Middle frontal gyrus (tissue), 1 donor: ENCODE measurements around the gene POLR2L.

ENCODE experiments used
- DNase-seq: peaks from one replicate; pipeline ENCODE4 v3.0.0-alpha.2; 2015; ENCODE audit warnings: low spot score; ENCODE audit errors: extremely low spot score

The POLR2L gene

DNA sequence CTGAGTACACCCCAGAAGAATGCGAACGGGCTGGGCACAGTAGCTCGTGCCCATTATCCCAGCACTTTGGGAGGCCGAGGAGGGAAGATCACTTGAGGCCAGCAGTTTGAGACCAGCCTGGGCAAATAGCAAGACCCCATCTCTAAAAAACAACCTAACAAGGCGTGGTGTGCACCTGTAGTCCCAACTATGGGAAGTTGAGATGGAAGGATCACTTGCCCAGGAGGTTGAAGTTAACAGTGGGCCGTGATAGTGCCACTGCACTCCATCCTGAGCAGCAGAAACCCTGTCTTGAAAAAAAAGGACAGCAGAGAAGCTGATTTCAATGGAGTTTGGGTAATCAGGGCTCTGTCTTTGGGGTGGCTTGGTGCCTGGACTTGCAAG lies 29.3 kb downstream of the POLR2L start:
- no peak for DNase-seq

- DNase-seq: no peak
These were observed 29.9 kb downstream of the POLR2L start for GRCh38 chr11:812390-812789.

- no peak for DNase-seq
These were observed 30.7 kb downstream of the POLR2L start for GRCh38 chr11:811446-812245.

GRCh38 chr11:810040-810567 lies 32.2 kb downstream of the POLR2L start:
- no peak for DNase-seq

DNA sequence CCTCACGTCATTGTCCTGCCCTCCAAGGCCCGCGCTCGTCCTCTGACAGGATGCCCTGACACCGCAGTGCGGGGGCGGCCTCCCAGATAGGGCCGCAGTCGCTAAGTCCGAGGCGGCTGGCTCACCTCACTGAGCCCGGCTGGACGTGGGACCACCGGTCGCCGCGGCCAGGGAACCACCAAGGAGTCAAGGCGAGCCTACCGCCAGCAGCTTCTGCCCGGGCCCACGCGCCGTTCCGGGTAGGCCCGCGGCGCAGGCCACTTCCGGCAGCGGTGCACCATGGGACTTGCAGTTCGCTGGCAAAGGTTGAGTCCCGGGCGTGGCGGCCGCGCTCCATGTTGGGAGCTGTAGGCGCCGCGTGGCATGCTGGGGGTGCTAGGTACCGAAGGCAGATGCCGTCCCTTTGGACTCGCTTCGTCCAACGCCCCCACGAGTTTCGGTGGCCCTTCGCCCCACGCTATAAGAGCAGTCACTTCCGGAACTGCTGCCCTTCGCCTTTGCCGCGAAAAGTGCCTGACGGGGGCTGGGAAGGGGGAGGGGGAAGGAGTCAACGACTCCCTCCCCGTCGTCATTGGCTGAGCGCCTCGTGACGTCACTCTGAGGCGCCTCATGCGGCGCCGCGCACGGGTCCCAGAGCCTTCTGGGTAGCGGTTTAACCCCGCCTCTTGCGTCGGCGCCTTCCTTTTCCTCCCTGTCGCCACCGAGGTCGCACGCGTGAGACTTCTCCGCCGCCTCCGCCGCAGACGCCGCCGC lies 32.9 kb downstream of the POLR2L start, which contains the start of gene RPLP2:
Gene RPLP2, plus strand, starts transcription at position 681 of the 753 bp plus-strand sequence. CDS start 268 bp downstream, outside the sequence.
- peak; percentile 93 for DNase-seq

- DNase-seq: peak; percentile 18
These were observed 33.7 kb downstream of the POLR2L start for GRCh38 chr11:808427-809286.

GRCh38 chr11:804599-804964 lies 37.7 kb downstream of the POLR2L start:
- no peak for DNase-seq

- DNase-seq: no peak
These were observed 38.3 kb downstream of the POLR2L start for GRCh38 chr11:803770-804598.

- DNase-seq: no peak
These were observed 38.9 kb downstream of the POLR2L start for GRCh38 chr11:803467-803742.

GRCh38 chr11:802693-803466 lies 39.4 kb downstream of the POLR2L start:
- no peak for DNase-seq

DNA sequence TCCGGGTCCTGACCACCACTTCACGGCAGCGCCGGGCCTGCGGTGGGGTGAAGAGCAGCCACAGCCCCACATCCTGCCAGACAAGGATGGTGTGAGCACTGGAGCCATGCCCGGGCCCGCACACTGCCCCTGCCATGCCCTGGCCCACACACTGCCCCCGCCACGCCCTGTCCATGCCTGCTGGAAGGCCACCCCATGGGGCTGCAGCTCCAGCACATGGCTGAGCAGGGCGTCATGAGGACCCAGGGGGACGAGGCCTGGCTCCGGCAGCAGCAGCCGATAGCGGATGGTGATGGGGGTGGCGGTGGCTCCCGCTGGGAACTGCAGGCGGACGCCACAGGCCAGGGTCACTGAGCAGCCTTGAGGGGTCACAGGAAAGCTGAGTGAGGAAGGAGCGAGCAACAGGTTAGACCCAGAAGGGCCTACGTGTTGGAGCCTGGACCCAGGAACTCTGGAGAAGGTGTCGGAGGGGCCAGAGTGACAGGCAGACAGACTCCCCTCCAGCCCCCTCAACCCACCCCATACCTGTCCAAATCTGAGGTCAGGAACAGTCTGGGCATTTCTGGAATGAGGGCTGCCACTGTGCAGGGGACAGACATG lies 40.2 kb downstream of the POLR2L start:
- DNase-seq: no peak

- no peak for DNase-seq
These were observed 41.1 kb downstream of the POLR2L start for GRCh38 chr11:801097-801780.

- no peak for DNase-seq
These were observed 41.9 kb downstream of the POLR2L start for GRCh38 chr11:800473-800872.

DNA sequence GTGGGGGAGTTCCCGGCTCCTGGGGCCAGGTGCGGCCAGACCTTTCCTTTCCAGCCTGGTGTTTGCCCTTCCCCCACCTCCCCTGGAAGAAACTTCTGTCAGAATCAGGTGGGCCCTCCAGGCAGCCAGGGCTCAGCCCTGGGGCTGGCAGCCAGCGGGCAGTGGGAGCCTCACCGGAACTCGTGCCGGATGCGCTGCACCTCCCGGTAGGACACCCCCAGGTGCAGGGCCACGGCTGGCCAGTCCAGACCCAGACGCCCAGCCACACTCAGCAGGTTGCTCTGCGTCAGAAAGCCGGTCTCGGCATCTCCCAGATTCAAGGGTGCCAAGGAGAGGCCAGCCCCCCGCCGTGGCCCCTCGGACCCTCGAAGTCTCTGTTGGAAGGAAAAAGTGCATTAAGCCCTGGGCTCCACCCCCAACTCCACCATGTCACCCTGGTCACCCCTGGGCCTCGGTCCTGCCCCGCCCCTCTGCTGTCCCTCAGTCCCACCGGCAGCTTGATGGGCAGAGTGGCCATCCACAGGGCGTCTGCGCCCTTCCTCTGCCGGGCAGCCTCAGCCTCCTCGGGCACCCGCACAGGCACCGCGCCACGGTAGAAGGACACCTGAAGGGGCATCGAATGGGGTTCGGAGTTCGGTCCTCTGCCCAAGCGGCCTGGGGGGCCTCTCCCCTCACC lies 42.5 kb downstream of the POLR2L start:
- no peak for DNase-seq

DNA sequence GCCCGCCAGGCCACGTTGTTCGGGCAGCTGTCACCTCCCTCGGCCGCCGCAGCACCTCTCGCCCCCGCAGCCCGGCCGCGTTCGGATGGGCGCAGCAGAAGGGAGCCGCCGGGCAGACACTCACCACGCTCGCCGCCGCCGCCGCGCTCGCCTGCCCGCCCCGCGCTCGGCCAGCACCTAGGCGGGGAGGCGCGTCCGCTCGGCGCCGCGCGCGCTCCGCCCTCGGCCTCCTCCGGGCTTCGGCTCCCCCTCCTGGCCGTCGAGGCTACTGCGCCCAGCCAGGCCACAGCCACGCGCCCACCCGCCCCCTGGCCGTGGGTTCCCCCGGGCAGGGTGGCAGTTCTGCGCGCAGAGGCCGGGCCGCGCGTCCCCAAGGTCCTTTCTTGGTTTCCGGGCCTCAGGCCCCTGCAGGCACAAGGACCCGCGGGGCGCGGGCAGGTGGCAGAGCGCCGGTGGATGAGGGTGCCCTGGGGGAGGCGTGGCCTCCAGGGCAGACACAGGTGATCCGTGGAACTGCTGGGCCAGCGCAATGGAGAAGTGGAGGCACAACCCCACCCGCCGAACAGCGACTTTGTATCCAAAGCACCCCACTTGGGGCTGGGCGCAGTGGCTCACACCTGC lies 44.1 kb downstream of the POLR2L start, which contains the start of gene SLC25A22:
Gene SLC25A22, minus strand, starts transcription at position 189 of the 621 bp plus-strand sequence. CDS start 3,275 bp downstream, outside the sequence.
- DNase-seq: peak; percentile 72

- DNase-seq: peak; percentile 22
These were observed 44.8 kb downstream of the POLR2L start for GRCh38 chr11:797296-798092.
